ENCODE data around the gene TMPRSS11B. TPM values are rescaled to one million over a fixed set of nuclear protein-coding genes. Genes with fewer than 3 reads are reported as not detected.

Gene TMPRSS11B
- total RNA-seq, 1 donor from 2014 or later, result not detected

DNA sequence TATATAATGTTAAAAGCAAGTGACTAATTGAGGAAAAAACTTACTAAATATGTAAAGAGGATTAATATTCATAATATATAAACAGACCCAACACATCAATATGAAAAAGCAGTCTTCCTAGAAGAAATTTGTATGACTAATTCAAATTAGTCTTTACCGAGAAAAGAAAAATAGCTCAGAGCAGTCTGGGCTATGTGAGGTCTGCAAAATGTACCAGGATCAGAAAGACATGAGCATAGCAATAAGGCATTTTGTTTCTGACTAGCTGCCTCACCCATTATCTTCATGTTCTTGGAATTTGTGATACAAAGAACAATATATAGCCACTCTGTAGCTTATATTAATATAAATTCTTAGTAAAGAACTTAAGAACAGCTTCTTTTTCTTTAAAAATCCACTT lies 13.7 kb upstream of the TMPRSS11B start:
- H3K4me1 Mint-ChIP-seq (ENCODE audit: low read depth, unreplicated experiment), result no peaks in the 10 kb centered on the region
- H3K9me3 Mint-ChIP-seq (ENCODE audit: unreplicated experiment), result no peaks in the 10 kb centered on the region
- no peaks in the 10 kb centered on the region for H3K36me3 Mint-ChIP-seq (ENCODE audit: unreplicated experiment)

DNA sequence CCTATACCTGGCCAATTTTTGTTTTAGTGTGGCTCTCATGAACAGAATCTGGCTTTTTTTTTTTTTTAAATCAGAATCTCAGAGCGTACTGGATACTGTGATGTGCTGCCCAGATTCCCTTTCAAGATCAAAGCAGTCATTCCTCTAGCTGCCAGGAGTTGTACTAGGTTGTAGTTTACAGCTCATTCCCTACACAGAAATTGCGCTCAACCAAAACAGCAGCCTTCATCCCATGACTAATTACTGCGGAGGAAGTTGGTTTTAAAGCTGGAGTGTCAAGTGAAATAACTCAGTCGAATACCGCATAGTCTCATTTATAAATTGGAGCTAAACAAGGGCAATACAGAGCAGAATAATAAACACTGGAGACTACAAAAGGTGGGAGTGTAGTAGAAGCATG lies 12.2 kb upstream of the TMPRSS11B start:
- TF ChIP-seq, protein P1, sequence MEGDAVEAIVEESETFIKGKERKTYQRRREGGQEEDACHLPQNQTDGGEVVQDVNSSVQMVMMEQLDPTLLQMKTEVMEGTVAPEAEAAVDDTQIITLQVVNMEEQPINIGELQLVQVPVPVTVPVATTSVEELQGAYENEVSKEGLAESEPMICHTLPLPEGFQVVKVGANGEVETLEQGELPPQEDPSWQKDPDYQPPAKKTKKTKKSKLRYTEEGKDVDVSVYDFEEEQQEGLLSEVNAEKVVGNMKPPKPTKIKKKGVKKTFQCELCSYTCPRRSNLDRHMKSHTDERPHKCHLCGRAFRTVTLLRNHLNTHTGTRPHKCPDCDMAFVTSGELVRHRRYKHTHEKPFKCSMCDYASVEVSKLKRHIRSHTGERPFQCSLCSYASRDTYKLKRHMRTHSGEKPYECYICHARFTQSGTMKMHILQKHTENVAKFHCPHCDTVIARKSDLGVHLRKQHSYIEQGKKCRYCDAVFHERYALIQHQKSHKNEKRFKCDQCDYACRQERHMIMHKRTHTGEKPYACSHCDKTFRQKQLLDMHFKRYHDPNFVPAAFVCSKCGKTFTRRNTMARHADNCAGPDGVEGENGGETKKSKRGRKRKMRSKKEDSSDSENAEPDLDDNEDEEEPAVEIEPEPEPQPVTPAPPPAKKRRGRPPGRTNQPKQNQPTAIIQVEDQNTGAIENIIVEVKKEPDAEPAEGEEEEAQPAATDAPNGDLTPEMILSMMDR (IDR thresholded peaks at IDR 0.05; ENCODE audit: partially characterized antibody, unreplicated experiment), result no peak
- no peaks in the 10 kb centered on the region for H3K4me1 Mint-ChIP-seq (ENCODE audit: low read depth, unreplicated experiment)
- H3K4me3 Mint-ChIP-seq (ENCODE audit: unreplicated experiment), result no peak overlapping the region
- H3K36me3 Mint-ChIP-seq (ENCODE audit: unreplicated experiment), result no peaks in the 10 kb centered on the region
- no peak for DNase-seq
- H3K9me3 Mint-ChIP-seq (ENCODE audit: unreplicated experiment), result no peaks in the 10 kb centered on the region
- no peaks in the 10 kb centered on the region for H3K27me3 Mint-ChIP-seq (ENCODE audit: unreplicated experiment)
- no peak overlapping the region for H3K27ac Mint-ChIP-seq (ENCODE audit: unreplicated experiment)

More for the DNA sequence above, 13.7 kb upstream of the TMPRSS11B start:
- Mint-ChIP-seq H3K4me3 (ENCODE audit: unreplicated experiment) (no peak overlapping the region), H3K27ac (ENCODE audit: unreplicated experiment) (no peak overlapping the region), H3K27me3 (ENCODE audit: unreplicated experiment) (no peaks in the 10 kb centered on the region)
- TF ChIP-seq, protein P1 (IDR thresholded peaks at IDR 0.05; ENCODE audit: partially characterized antibody, unreplicated experiment), result no peak
- no peak for DNase-seq

DNA sequence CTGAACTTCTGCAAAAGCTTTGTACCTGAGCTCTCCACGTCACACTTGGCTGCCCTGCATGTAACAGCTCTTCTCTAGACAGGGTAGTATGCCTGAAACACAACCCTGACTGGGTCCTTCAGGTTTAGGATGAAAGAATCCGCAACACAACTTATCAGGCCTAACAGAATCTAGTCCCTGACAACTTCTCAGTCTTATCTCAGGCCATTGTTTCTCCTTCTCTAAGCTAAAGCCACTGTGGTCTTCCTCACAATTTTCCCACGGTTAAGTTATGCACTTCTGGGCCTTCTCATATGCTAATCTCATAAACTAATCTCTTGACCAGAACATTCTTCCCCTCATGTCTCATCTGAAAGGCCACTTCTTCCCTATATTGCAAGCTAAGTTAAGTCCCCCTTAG lies 10.8 kb upstream of the TMPRSS11B start:
- Mint-ChIP-seq H3K4me1 (ENCODE audit: low read depth, unreplicated experiment) (no peaks in the 10 kb centered on the region), H3K4me3 (ENCODE audit: unreplicated experiment) (no peak overlapping the region), H3K9me3 (ENCODE audit: unreplicated experiment) (no peaks in the 10 kb centered on the region), H3K27me3 (ENCODE audit: unreplicated experiment) (no peaks in the 10 kb centered on the region), H3K27ac (ENCODE audit: unreplicated experiment) (no peak overlapping the region), H3K36me3 (ENCODE audit: unreplicated experiment) (no peaks in the 10 kb centered on the region)
- TF ChIP-seq, protein P1 (IDR thresholded peaks at IDR 0.05; ENCODE audit: partially characterized antibody, unreplicated experiment), result no peak
- DNase-seq, result no peak

DNA sequence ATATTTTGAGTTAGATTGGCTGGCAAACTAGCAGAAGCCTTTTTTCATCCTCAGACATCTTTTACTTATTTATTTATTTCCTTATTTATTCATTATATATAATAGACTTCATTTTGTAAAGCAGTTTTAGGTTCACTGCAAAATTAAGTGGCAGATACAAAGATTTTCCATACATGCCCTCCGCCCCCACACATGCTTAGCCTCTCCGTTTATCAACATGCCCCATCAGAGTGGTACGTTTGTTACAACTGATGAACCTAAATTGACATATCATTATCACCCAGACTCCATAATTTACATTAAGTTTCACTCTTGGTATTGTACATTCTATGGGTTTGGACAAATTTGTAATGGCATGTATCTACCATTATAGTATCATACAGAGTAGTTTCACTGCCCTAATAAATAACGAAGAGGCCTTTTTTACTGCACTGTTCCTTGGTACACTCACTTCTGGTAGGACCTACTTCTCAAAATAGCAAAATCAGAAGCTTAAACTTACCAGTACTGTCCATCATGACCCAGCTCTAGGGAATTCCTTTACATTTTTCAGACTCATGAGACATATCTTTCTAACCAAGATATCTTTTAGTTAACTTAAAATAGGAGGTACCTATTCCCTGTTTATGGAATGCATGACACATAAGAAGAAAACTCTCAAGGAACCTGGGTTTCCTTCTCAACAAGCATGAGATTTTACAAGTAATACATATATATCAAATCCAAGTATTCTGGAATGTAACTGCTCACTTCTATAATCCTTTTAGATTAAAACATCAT lies 4.8 kb upstream of the TMPRSS11B start:
- DNase-seq, result no peak
- Mint-ChIP-seq H3K4me1 (ENCODE audit: low read depth, unreplicated experiment) (no peaks in the 10 kb centered on the region), H3K36me3 (ENCODE audit: unreplicated experiment) (no peaks in the 10 kb centered on the region), H3K27me3 (ENCODE audit: unreplicated experiment) (no peaks in the 10 kb centered on the region), H3K4me3 (ENCODE audit: unreplicated experiment) (no peak overlapping the region), H3K9me3 (ENCODE audit: unreplicated experiment) (no peaks in the 10 kb centered on the region), H3K27ac (ENCODE audit: unreplicated experiment) (no peak overlapping the region)
- TF ChIP-seq, protein P1 (IDR thresholded peaks at IDR 0.05; ENCODE audit: partially characterized antibody, unreplicated experiment), result no peak

DNA sequence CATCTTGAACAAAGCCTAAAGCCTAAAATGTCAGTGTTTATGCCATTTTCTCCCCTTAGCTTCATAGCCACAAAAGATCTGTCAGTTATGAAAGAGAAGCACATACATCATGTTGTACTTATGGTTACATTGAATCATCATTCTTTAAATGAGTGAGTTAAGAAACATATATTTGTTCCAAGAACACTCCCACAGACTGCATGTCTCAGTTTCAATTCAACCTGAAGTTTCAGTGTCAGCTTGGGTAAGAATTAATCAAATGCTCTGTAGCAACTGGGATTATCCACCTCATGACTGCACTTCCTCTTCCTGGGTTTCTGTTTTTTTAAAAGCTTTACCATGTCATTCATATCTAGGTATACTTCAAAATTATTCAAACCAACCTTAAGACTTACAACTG lies 3.9 kb upstream of the TMPRSS11B start:
- DNase-seq, result no peak
- TF ChIP-seq, protein P1 (IDR thresholded peaks at IDR 0.05; ENCODE audit: partially characterized antibody, unreplicated experiment), result no peak
- Mint-ChIP-seq H3K27ac (ENCODE audit: unreplicated experiment) (no peak overlapping the region), H3K4me1 (ENCODE audit: low read depth, unreplicated experiment) (no peaks in the 10 kb centered on the region), H3K36me3 (ENCODE audit: unreplicated experiment) (no peaks in the 10 kb centered on the region), H3K9me3 (ENCODE audit: unreplicated experiment) (no peaks in the 10 kb centered on the region), H3K27me3 (ENCODE audit: unreplicated experiment) (no peaks in the 10 kb centered on the region), H3K4me3 (ENCODE audit: unreplicated experiment) (no peak overlapping the region)
